K562 (cell line): Measurements from ENCODE around the gene TBX19. TPM values are rescaled to one million over a fixed set of nuclear protein-coding genes. Genes with fewer than 3 reads are reported as not detected.

ENCODE experiments used
- ARHGAP35 ChIP-seq: fragments of 450-650 bp; IDR thresholded peaks from 2 replicates; pipeline ENCODE4 v1.6.1; 2018; ENCODE audit not compliant: partially characterized antibody
- ARID1B ChIP-seq: fragments of 450-650 bp; IDR thresholded peaks from 2 replicates; pipeline ENCODE4 v1.6.1; 2016; ENCODE audit warnings: antibody characterized with exemption, mild to moderate bottlenecking, inconsistent platforms
- ARID3A ChIP-seq: IDR thresholded peaks from 2 replicates; pipeline ENCODE4 v1.6.1; 2012; ENCODE audit warnings: low read depth, low read length, improper control_type of control experiment, borderline replicate concordance
- CTCFL ChIP-seq: IDR thresholded peaks from 2 replicates; pipeline ENCODE4 v1.6.1; 2011; ENCODE audit warnings: borderline replicate concordance, low read depth, mild to moderate bottlenecking, moderate library complexity, low read length; ENCODE audit not compliant: insufficient read depth, poor library complexity, severe bottlenecking
- ESRRA ChIP-seq: fragments of 450-650 bp; IDR thresholded peaks from 2 replicates; pipeline ENCODE4 v1.6.1; 2014; ENCODE audit warnings: low read depth, mild to moderate bottlenecking, moderate library complexity, borderline replicate concordance
- ETV5 ChIP-seq: sonication (generic); formaldehyde crosslinking; IDR thresholded peaks from 2 replicates; pipeline ENCODE4 v1.4.0; 2020; ENCODE audit warnings: low read depth, mild to moderate bottlenecking, missing genetic modification reagents
- FIP1L1 ChIP-seq: fragments of 200-400 bp; formaldehyde crosslinking; IDR thresholded peaks from 2 replicates; pipeline ENCODE4 v1.6.1; 2018; ENCODE audit warnings: mild to moderate bottlenecking, low read depth, low read length; ENCODE audit not compliant: poor library complexity, severe bottlenecking
- LCOR ChIP-seq: sonication (generic); formaldehyde crosslinking; IDR thresholded peaks from 2 replicates; pipeline ENCODE4 v1.8.0; 2022; ENCODE audit warnings: mild to moderate bottlenecking, missing genetic modification reagents
- NCOR1 ChIP-seq: fragments of 450-650 bp; IDR thresholded peaks from 2 replicates; pipeline ENCODE4 v1.6.1; 2016; ENCODE audit warnings: mild to moderate bottlenecking, moderate library complexity
- RFX5 ChIP-seq: IDR thresholded peaks from 2 replicates; pipeline ENCODE4 v1.6.1; 2011; ENCODE audit warnings: low read depth, mild to moderate bottlenecking, improper control_type of control experiment, low read length
- SFPQ ChIP-seq: fragments of 200-400 bp; formaldehyde crosslinking; IDR thresholded peaks from 2 replicates; pipeline ENCODE4 v1.6.1; 2017; ENCODE audit warnings: mild to moderate bottlenecking, low read depth, low read length, moderate library complexity
- SIN3A ChIP-seq, 2 experiments: fragments of 150-350 bp in 1 of 2; IDR thresholded peaks; 2 replicates each; pipeline ENCODE4 v1.6.1; 2011 to 2016; ENCODE audit warnings: borderline replicate concordance in 2 of 2, low read depth in 2 of 2, low read length in 2 of 2, mild to moderate bottlenecking in 2 of 2, moderate library complexity in 2 of 2; ENCODE audit not compliant: control insufficient read depth in 1 of 2
- SNRNP70 ChIP-seq: fragments of 200-400 bp; formaldehyde crosslinking; optimal IDR thresholded peaks from 2 replicates; pipeline ENCODE3; 2017; ENCODE audit warnings: low read depth, low read length
- TFE3 ChIP-seq: fragments of 450-650 bp; formaldehyde crosslinking; IDR thresholded peaks from 2 replicates; pipeline ENCODE4 v1.4.0; 2020; ENCODE audit warnings: mild to moderate bottlenecking, mixed read lengths
- U2AF1 ChIP-seq: fragments of 200-400 bp; formaldehyde crosslinking; optimal IDR thresholded peaks from 2 replicates; pipeline ENCODE3; 2017; ENCODE audit warnings: mild to moderate bottlenecking, low read depth, low read length, moderate library complexity
- ZBTB17 ChIP-seq: fragments of 450-650 bp; formaldehyde crosslinking; IDR thresholded peaks from 2 replicates; pipeline ENCODE4 v1.4.0; 2020; ENCODE audit warnings: mild to moderate bottlenecking
- ZBTB34 ChIP-seq: fragments of 250-450 bp; sonication (Bioruptor Pico); IDR thresholded peaks from 2 replicates; pipeline ENCODE4 v1.8.0; 2021; ENCODE audit warnings: mild to moderate bottlenecking, moderate library complexity
- ZNF507 ChIP-seq: conservative IDR thresholded peaks from 2 replicates; pipeline ENCODE4 v1.6.1; 2017; ENCODE audit warnings: missing genetic modification characterization, missing compliant biosample characterization
- polyA plus RNA-seq, 8 experiments: library from polyadenylated mRNA; depleted of rRNA in 4 of 8; stranded (reverse) in 5 of 8; unstranded in 3 of 8; fragments of >200 nt; fragmentation: Nextera tagmentation in 2 of 8; fragmentation: Illumina TruSeq in 1 of 8; extraction: Ambion mirVana in 2 of 8; extraction: Trizol in 1 of 8; gene quantifications; 2 replicates each; pipeline versions ENCODE4 v1.2.1 to v1.2.3, GENCODE V29; 2011 to 2014; ENCODE audit warnings: inconsistent platforms in 1 of 8, missing spikeins in 1 of 8
- total RNA-seq, 7 experiments: library from RNA; depleted of rRNA in 6 of 7; stranded (reverse); fragments of >200 nt in 6 of 7; fragmentation: Illumina TruSeq in 2 of 7; extraction: Trizol in 2 of 7; gene quantifications; 2 replicates each; pipeline versions ENCODE4 v1.2.1 to v1.2.3, GENCODE V29; 2011 to 2021; ENCODE audit warnings: low replicate concordance in 1 of 7

Gene TBX19
- total and polyA plus RNA-seq, 9 of the 15 experiments (the other 6 are each of a cell fraction or from before 2014, with no cell fraction given): 0.32 to 3.1 (median 0.95) TPM

GRCh38 chr1:168340781-168341482 lies 60.3 kb downstream of the TBX19 start (continued):
- no peak for TF ChIP-seq TFE3
- TF ChIP-seq ZBTB17 (CRISPR knock-in tag): no peak
- TF ChIP-seq NCOR1: peak; percentile 27; the same call in 1 of the 2 replicates
- no peak for TF ChIP-seq SIN3A (IDR thresholded peaks at IDR 0.05; ENCODE audit: borderline replicate concordance in 2 of 2, control insufficient read depth in 1 of 2, low read depth in 2 of 2, low read length in 2 of 2)
- TF ChIP-seq ESRRA: peak; percentile 19; the same call in 1 of the 2 replicates
- no peak for TF ChIP-seq RFX5
- no peak for TF ChIP-seq ARHGAP35
- TF ChIP-seq ZNF507 (tag): no peak
- no peak for TF ChIP-seq SFPQ
- TF ChIP-seq ARID1B: peak; percentile 54; the same call in 1 of the 2 replicates
- no peak for TF ChIP-seq ARID3A
- no peak for TF ChIP-seq FIP1L1
- TF ChIP-seq LCOR: 0 out of 2 replicates have a peak, but pooled peaks have one; percentile 47
- TF ChIP-seq SNRNP70: no peak
- TF ChIP-seq CTCFL: no peak
- TF ChIP-seq U2AF1: no peak
- no peak for TF ChIP-seq ETV5 (CRISPR knock-in tag)
- no peak for TF ChIP-seq ZBTB34 (CRISPR knock-in tag)
